OCI-LY7 (cell line): ENCODE results near the gene NF2. TPM values are rescaled to one million over a fixed set of nuclear protein-coding genes. Genes with fewer than 3 reads are reported as not detected.

Source experiments
- BruUV-seq: library from RNA; stranded (reverse); fragments of 400-500 nt; replicated peaks from 2 replicates; lab custom pipeline; 2021; lab: Mats Ljungman, UMichigan
- CTCF ChIA-PET: fragments of 300-600 bp; sonication (Branson Sonifier 250); formaldehyde crosslinking; loops from one replicate; lab custom pipeline; 2022; ENCODE audit warnings: antibody characterized with exemption; ENCODE audit not compliant: unreplicated experiment; lab: Charles Lee
- POLR2A ChIA-PET: fragments of 300-600 bp; sonication (Branson Sonifier 250); formaldehyde crosslinking; loops from one replicate; lab custom pipeline; 2022; ENCODE audit warnings: antibody characterized with exemption; lab: Charles Lee
- DNase-seq: peaks from one replicate; pipeline ENCODE4 v3.0.0-alpha.2; 2015; ENCODE audit warnings: low spot score
- H2AFZ ChIP-seq: fragments of 200-600 bp; sonication (generic), shearing (Covaris generic); 2 replicates; pipeline ENCODE4 v1.6.1; 2014; ENCODE audit warnings: mild to moderate bottlenecking, antibody characterized with exemption, low read length, moderate library complexity
- H3K27ac ChIP-seq: fragments of 200-600 bp; sonication (generic); 2 replicates; pipeline ENCODE4 v1.5.1; 2014; ENCODE audit warnings: mixed run types, low read depth, mild to moderate bottlenecking, moderate library complexity, low read length, inconsistent platforms; ENCODE audit not compliant: poor library complexity, severe bottlenecking
- H3K36me3 ChIP-seq: fragments of 200-600 bp; sonication (generic); 2 replicates; pipeline ENCODE4 v1.6.1; 2014; ENCODE audit warnings: mild to moderate bottlenecking, antibody characterized with exemption, low read length, moderate library complexity, mixed read lengths; ENCODE audit not compliant: insufficient read depth
- H3K4me1 ChIP-seq: fragments of 200-600 bp; sonication (generic); 2 replicates; pipeline ENCODE4 v1.5.1; 2014; ENCODE audit warnings: mild to moderate bottlenecking, low read length; ENCODE audit not compliant: insufficient read depth, poor library complexity, severe bottlenecking
- H3K4me2 ChIP-seq: fragments of 200-600 bp; sonication (generic); 2 replicates; pipeline ENCODE4 v1.6.1; 2014; ENCODE audit warnings: mild to moderate bottlenecking, low read length
- H3K4me3 ChIP-seq: fragments of 200-600 bp; sonication (generic); 2 replicates; pipeline ENCODE4 v1.5.1; 2014; ENCODE audit warnings: mild to moderate bottlenecking, low read depth, low read length; ENCODE audit not compliant: poor library complexity, severe bottlenecking
- H3K79me2 ChIP-seq: fragments of 200-600 bp; sonication (generic); 2 replicates; pipeline ENCODE4 v1.6.1; 2016; ENCODE audit warnings: low read depth, mild to moderate bottlenecking, low read length, moderate library complexity, mixed read lengths; ENCODE audit not compliant: insufficient read depth
- H3K9me2 ChIP-seq: fragments of 200-600 bp; sonication (generic); 2 replicates; pipeline ENCODE4 v1.6.1; 2016; ENCODE audit warnings: mild to moderate bottlenecking, low read length, mixed read lengths; ENCODE audit not compliant: insufficient read depth
- H3K9me3 ChIP-seq: fragments of 200-600 bp; sonication (generic); 2 replicates; pipeline ENCODE4 v1.6.1; 2014; ENCODE audit warnings: mild to moderate bottlenecking, mixed run types, low read length, mixed read lengths
- H4K20me1 ChIP-seq: fragments of 200-600 bp; sonication (generic); 2 replicates; pipeline ENCODE4 v1.6.1; 2014; ENCODE audit warnings: mild to moderate bottlenecking, antibody characterized with exemption, low read length, moderate library complexity, mixed read lengths; ENCODE audit not compliant: insufficient read depth
- CTCF ChIP-seq: fragments of 200-600 bp; sonication (generic); conservative IDR thresholded peaks from 2 replicates; pipeline ENCODE4 v1.5.1; 2014; ENCODE audit warnings: mild to moderate bottlenecking, antibody characterized with exemption, low read length, moderate library complexity, mixed read lengths
- EZH2phosphoT487 ChIP-seq: fragments of 200-600 bp; sonication (generic); IDR thresholded peaks from 2 replicates; pipeline ENCODE4 v1.6.1; 2018; ENCODE audit warnings: low read depth, borderline replicate concordance, mild to moderate bottlenecking, mixed run types, antibody characterized with exemption, low read length, moderate library complexity, mixed read lengths
- intact Hi-C: fragments of 100-400 bp; cut with micrococcal nuclease; formaldehyde crosslinking; loops from one replicate; pipeline ENCODE4 v1.10.0; 2022; ENCODE audit not compliant: unreplicated experiment
- total RNA-seq, 2 experiments: library from RNA; depleted of rRNA in 1 of 2; stranded (reverse); fragments of >200 nt in 1 of 2; shearing (Covaris generic) in 1 of 2; gene quantifications; 2 replicates each; pipeline ENCODE4 v1.2.3, GENCODE V29; 2014 to 2022

Gene NF2
- total RNA-seq, 2 experiments from 2014 or later: 22.2 to 34.8 TPM

GRCh38 chr22:29630987-29631386, 27.6 kb downstream of the NF2 start:
- Histone ChIP-seq H3K9me3 (no peaks in the 10 kb centered on the region), H3K79me2 (peaks cover under 1% of the 10 kb centered on the region; the same call in 1 of the 2 replicates), H3K27ac (no peak overlapping the region), H4K20me1 (no peaks in the 10 kb centered on the region; the same call in 1 of the 2 replicates), H3K9me2 (no peaks in the 10 kb centered on the region), H3K4me2 (no peak overlapping the region), H2AFZ (no peak overlapping the region), H3K4me3 (no peak overlapping the region), H3K36me3 (no peaks in the 10 kb centered on the region), H3K4me1 (no peaks in the 10 kb centered on the region)
- no peak for DNase-seq
- ChIA-PET POLR2A (no interaction called here), CTCF (no interaction called here)
- no TSS peak for BruUV-seq
- TF ChIP-seq CTCF (no peak), EZH2phosphoT487 (no peak)
- intact Hi-C loops: no loop called here

- Histone ChIP-seq H2AFZ (no peak overlapping the region), H3K36me3 (no peaks in the 10 kb centered on the region), H3K4me2 (no peak overlapping the region), H3K79me2 (no peaks in the 10 kb centered on the region), H3K4me3 (no peak overlapping the region), H3K9me3 (no peaks in the 10 kb centered on the region), H3K27ac (no peak overlapping the region), H3K9me2 (no peaks in the 10 kb centered on the region), H4K20me1 (no peaks in the 10 kb centered on the region; the same call in 1 of the 2 replicates), H3K4me1 (no peaks in the 10 kb centered on the region)
- DNase-seq: no peak
- TF ChIP-seq EZH2phosphoT487 (no peak), CTCF (no peak)
- ChIA-PET POLR2A (no interaction called here), CTCF (no interaction called here)
- BruUV-seq: no TSS peak
- intact Hi-C loops: no loop called here
Measured at GRCh38 chr22:29631725-29632124, 28.3 kb downstream of the NF2 start.

- no peaks in the 10 kb centered on the region for H3K4me1 ChIP-seq
- H3K36me3 ChIP-seq: peaks cover 6% of the 10 kb centered on the region
- H3K27ac ChIP-seq: no peak overlapping the region
- no TSS peak for BruUV-seq
- no peak for DNase-seq
- TF ChIP-seq EZH2phosphoT487 (no peak), CTCF (no peak)
- ChIA-PET CTCF (no interaction called here), POLR2A (interaction anchor here (0.7 kb wide), 1 partner anchor 240 kb away, joined by 3 read pairs; no protein-coding TSS in a partner anchor)
- H3K4me2 ChIP-seq: no peak overlapping the region
- H3K9me2 ChIP-seq: no peaks in the 10 kb centered on the region
- H3K79me2 ChIP-seq: no peaks in the 10 kb centered on the region
- no peak overlapping the region for H2AFZ ChIP-seq
- H4K20me1 ChIP-seq: no peaks in the 10 kb centered on the region
- H3K9me3 ChIP-seq: no peaks in the 10 kb centered on the region
- H3K4me3 ChIP-seq: no peak overlapping the region
- intact Hi-C loops: no loop called here
Measured at GRCh38 chr22:29632672-29633071, 29.2 kb downstream of the NF2 start.
